Body of pancreas (tissue), 4 donors: ENCODE data around the gene GOLGA3. TPM values are rescaled to one million over a fixed set of nuclear protein-coding genes. Genes with fewer than 3 reads are reported as not detected.

Experiments used
- ATAC-seq: fragments of 150-250 bp; one replicate; pipeline ENCODE4 v1.9.1; 2016
- DNase-seq, 4 donors: peaks; one replicate each; pipeline ENCODE4 v3.0.0-alpha.2; 2019
- H3K27ac ChIP-seq, 4 donors: fragments of 200-600 bp; sonication (generic); 1 replicate in 3 of 4; 2 replicates in 1 of 4; pipeline versions ENCODE4 v1.5.1 to v1.6.1; 2016 to 2019; ENCODE audit warnings: mild to moderate bottlenecking in 1 of 4, mixed read lengths in 1 of 4, moderate library complexity in 1 of 4
- H3K27me3 ChIP-seq, 2 donors: fragments of 200-600 bp; sonication (generic); one replicate each; pipeline ENCODE4 v1.6.0; 2016; ENCODE audit warnings: mild to moderate bottlenecking in 1 of 2
- H3K36me3 ChIP-seq, 2 donors: fragments of 200-600 bp; sonication (generic); replicated peaks in 1 of 2; 2 replicates each; pipeline ENCODE4 v1.5.1; 2016; ENCODE audit warnings: low read depth in 2 of 2; ENCODE audit not compliant: insufficient read depth in 1 of 2
- H3K4me1 ChIP-seq: fragments of 200-600 bp; sonication (generic); one replicate; pipeline ENCODE4 v1.6.0; 2016
- H3K4me3 ChIP-seq, 2 donors: fragments of 200-600 bp; sonication (generic); 1 replicate in 1 of 2; 2 replicates in 1 of 2; pipeline ENCODE4 v1.5.1; 2016 to 2019
- H3K9me3 ChIP-seq, 3 donors: fragments of 200-600 bp; sonication (generic); 1 replicate in 2 of 3; 2 replicates in 1 of 3; pipeline ENCODE4 v1.5.1; 2016
- POLR2A ChIP-seq, 3 donors: fragments of 450-650 bp; IDR thresholded peaks; one replicate each; pipeline ENCODE4 v1.6.1; 2016; ENCODE audit warnings: antibody characterized with exemption in 3 of 3, mild to moderate bottlenecking in 2 of 3
- WGBS, 2 donors: methylation state at CpG; one replicate each; pipeline ENCODE4 v1.1.5; 2017; 5-methylcytosine and 5-hydroxymethylcytosine counted together
- intact Hi-C: fragments of 100-400 bp; cut with DNase I; formaldehyde crosslinking; loops from one replicate; pipeline ENCODE4 v1.15.1; 2023
- total RNA-seq, 2 donors: library from RNA; depleted of rRNA; stranded (reverse); fragments of >200 nt; gene quantifications; one replicate each; pipeline ENCODE4 v1.1.0, GENCODE V29; 2016
- TF ChIP-seq, protein P1 (sequence below), 7 experiments: fragments of 450-650 bp in 4 of 7; fragments of 200-600 bp in 3 of 7; sonication (generic) in 3 of 7; IDR thresholded peaks; one replicate each; pipeline ENCODE4 v1.5.1; 2016 to 2019; ENCODE audit warnings: antibody characterized with exemption in 7 of 7

GOLGA3 gene
- total RNA-seq, 2 donors from 2014 or later: 57.3 to 98.6 TPM

DNA sequence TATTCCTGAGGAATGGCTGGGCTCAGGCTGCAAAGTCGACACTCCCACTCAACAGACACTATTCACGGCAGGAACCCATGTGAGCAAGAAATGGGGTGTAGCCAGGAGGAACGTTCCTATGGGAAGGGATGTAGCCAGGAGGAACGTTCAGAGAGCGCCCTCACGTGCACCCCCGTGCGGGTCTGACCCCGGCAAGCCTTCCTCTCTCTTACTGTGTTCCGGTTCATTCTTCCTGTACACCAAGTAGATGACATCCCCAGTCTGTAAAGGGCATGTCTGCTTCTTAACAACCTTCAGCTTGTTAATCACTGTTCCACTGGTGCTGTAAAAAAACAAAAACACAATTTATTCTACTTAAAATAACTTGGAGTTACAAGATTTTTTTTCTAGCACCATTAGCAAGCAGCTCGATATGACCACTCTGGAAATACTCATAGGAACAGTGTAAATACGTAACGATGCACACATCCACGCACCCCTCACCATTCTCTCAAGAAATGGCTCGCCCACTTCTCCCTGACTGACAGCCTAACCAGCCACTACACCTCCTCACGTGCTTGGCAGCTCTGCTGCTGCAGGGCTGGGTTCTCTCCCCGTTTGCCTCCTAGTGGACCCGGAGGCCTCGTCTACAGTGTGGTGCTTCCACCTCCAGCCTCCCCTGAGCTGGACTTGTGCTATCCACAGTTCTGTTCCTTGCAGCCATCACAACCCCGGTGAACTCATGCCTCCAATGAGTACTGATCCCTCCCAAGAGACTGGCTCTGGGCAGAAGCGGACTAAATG is 43.6 kb upstream of the GOLGA3 start:
- Histone ChIP-seq H3K27me3 (no peaks in the 10 kb centered on the region), H3K9me3 (no peaks in the 10 kb centered on the region), H3K27ac (no peak overlapping the region), H3K4me3 (no peak overlapping the region), H3K36me3 (peaks cover 3 to 34% of the 10 kb centered on the region in 2 donors), H3K4me1 (no peaks in the 10 kb centered on the region)
- no peak for TF ChIP-seq POLR2A (IDR thresholded peaks at IDR 0.05)
- TF ChIP-seq, protein P1, sequence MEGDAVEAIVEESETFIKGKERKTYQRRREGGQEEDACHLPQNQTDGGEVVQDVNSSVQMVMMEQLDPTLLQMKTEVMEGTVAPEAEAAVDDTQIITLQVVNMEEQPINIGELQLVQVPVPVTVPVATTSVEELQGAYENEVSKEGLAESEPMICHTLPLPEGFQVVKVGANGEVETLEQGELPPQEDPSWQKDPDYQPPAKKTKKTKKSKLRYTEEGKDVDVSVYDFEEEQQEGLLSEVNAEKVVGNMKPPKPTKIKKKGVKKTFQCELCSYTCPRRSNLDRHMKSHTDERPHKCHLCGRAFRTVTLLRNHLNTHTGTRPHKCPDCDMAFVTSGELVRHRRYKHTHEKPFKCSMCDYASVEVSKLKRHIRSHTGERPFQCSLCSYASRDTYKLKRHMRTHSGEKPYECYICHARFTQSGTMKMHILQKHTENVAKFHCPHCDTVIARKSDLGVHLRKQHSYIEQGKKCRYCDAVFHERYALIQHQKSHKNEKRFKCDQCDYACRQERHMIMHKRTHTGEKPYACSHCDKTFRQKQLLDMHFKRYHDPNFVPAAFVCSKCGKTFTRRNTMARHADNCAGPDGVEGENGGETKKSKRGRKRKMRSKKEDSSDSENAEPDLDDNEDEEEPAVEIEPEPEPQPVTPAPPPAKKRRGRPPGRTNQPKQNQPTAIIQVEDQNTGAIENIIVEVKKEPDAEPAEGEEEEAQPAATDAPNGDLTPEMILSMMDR (IDR thresholded peaks at IDR 0.05): no peak
- WGBS, 2 donors: 90 to 92% methylated on average over 20 to 21 of the region's 21 CpGs
- DNase-seq: no peak
- intact Hi-C loops: no loop called here
- ATAC-seq: no peak

DNA sequence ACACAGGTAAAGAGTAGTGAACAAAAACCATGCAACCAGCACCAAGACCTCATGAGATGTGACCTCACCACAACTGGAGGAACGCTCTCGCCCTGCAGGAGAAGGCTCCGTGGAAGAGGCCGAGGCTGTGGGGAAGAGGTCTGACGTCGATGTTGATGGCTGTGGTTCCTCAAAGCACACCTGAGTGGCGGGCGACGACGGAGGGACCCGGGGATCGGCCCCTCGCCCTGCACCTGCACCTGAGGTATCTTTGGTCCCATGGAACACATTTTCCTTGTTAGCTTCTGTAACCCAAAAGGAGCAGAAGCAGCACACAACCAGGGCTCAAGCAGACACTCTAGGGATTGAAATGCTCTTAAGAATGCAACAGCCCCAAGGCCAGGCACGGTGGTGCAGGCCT is 40.9 kb upstream of the GOLGA3 start:
- Histone ChIP-seq H3K27ac (no peak overlapping the region), H3K4me3 (no peak overlapping the region), H3K27me3 (no peaks in the 10 kb centered on the region), H3K36me3 (peaks cover 6 to 25% of the 10 kb centered on the region in 2 donors), H3K9me3 (no peaks in the 10 kb centered on the region), H3K4me1 (no peaks in the 10 kb centered on the region)
- ATAC-seq (no peak), DNase-seq (no peak)
- intact Hi-C loops: no loop called here
- TF ChIP-seq POLR2A (IDR thresholded peaks at IDR 0.05): no peak
- TF ChIP-seq, protein P1 (IDR thresholded peaks at IDR 0.05): no peak
- 90 to 96% methylated on average over 6 to 14 of the region's 14 CpGs for WGBS, 2 donors

DNA sequence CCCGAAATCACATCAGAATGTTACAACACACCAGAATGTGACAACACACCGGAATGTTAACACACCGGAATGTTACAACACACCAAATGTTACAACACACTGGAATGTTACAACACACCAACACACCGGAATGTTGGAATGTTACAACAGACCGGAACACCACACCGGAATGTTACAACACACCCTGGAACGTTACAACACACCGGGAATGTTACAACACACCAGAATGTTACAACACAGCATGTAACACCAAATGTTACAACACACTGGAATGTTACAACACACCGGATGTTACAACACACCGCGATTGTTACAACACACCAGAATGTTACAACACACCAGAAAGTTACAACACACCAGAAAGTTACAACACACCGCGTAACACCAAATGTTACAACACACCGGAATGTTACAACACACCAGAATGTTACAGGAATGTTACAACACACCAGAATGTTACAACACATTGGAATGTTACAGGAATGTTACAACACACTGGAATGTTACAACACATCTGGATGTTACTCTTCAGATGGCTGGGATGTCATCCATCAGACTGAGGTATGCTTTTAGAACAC is 37.7 kb upstream of the GOLGA3 start:
- ATAC-seq: no peak

DNA sequence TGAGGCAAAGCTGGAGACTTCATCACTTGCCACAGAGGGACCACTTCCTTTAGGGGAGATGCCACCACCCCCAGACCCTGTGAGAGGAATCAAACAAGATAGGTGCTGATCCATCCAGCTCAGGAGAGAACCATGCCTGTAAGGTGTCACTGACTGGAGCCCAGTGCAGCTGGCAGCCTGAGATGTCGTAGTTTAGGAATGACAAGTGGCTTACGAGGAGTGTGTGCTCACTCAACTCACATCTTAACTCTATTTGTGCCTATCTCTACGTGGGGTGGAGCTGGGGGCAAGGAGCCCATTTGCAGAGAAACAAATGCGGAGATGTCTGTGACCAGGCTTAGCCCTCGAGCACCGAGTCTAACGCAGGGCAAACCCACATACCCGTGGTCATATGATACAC is 32.9 kb upstream of the GOLGA3 start:
- H3K4me1 ChIP-seq: no peaks in the 10 kb centered on the region
- no peaks in the 10 kb centered on the region for H3K27me3 ChIP-seq
- H3K36me3 ChIP-seq: peaks cover 7 to 27% of the 10 kb centered on the region in 2 donors
- no peaks in the 10 kb centered on the region for H3K9me3 ChIP-seq
- no peak overlapping the region for H3K4me3 ChIP-seq
- 93% methylated on average over 8 of the region's 8 CpGs for WGBS, 2 donors
- intact Hi-C loops: no loop called here
- H3K27ac ChIP-seq: no peak overlapping the region
- TF ChIP-seq, protein P1 (IDR thresholded peaks at IDR 0.05): no peak
- TF ChIP-seq POLR2A (IDR thresholded peaks at IDR 0.05): no peak
- no peak for DNase-seq
- ATAC-seq: no peak

More for the DNA sequence above, 37.7 kb upstream of the GOLGA3 start:
- 81 to 96% methylated on average over 13 to 14 of the region's 14 CpGs for WGBS, 2 donors
- Histone ChIP-seq H3K27ac (no peak overlapping the region), H3K9me3 (no peaks in the 10 kb centered on the region), H3K36me3 (peaks cover 6 to 17% of the 10 kb centered on the region in 2 donors), H3K4me1 (no peaks in the 10 kb centered on the region), H3K27me3 (no peaks in the 10 kb centered on the region), H3K4me3 (no peak overlapping the region)
- no peak for DNase-seq
- TF ChIP-seq, protein P1 (IDR thresholded peaks at IDR 0.05): no peak
- no peak for TF ChIP-seq POLR2A (IDR thresholded peaks at IDR 0.05)
- intact Hi-C loops: no loop called here
